Measurements from ENCODE around the gene BPIFB6.

BPIFB6 gene

GRCh38 chr20:33021879-33022278 lies 9.6 kb upstream of the BPIFB6 start:
- TF ChIP-seq, protein P1, sequence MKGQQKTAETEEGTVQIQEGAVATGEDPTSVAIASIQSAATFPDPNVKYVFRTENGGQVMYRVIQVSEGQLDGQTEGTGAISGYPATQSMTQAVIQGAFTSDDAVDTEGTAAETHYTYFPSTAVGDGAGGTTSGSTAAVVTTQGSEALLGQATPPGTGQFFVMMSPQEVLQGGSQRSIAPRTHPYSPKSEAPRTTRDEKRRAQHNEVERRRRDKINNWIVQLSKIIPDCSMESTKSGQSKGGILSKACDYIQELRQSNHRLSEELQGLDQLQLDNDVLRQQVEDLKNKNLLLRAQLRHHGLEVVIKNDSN (IDR thresholded peaks at IDR 0.05), result no peak
- no peak for TF ChIP-seq RAD21 (IDR thresholded peaks at IDR 0.05; ENCODE audit: low read depth)
- TF ChIP-seq EP300 (IDR thresholded peaks at IDR 0.05; ENCODE audit: borderline replicate concordance), result no peak
- no peak for TF ChIP-seq REST (IDR thresholded peaks at IDR 0.05; ENCODE audit: low read depth)
- TF ChIP-seq YY1 (IDR thresholded peaks at IDR 0.05; ENCODE audit: low read depth), result no peak
- TF ChIP-seq FOXM1 (IDR thresholded peaks at IDR 0.05; ENCODE audit: borderline replicate concordance, low read depth), result no peak
- no peak for TF ChIP-seq CEBPB (IDR thresholded peaks at IDR 0.05)
- no peak for TF ChIP-seq ZBTB7A (IDR thresholded peaks at IDR 0.05; ENCODE audit: low read depth)
- TF ChIP-seq TAF1 (IDR thresholded peaks at IDR 0.05; ENCODE audit: low read depth), result no peak
- TF ChIP-seq NFIC (IDR thresholded peaks at IDR 0.05), result no peak
- TF ChIP-seq TCF12 (IDR thresholded peaks at IDR 0.05; ENCODE audit: low read depth), result no peak
- TF ChIP-seq MAX (IDR thresholded peaks at IDR 0.05), result no peak
- no peak for TF ChIP-seq EGR1 (IDR thresholded peaks at IDR 0.05)
- TF ChIP-seq CREB1 (IDR thresholded peaks at IDR 0.05; ENCODE audit: low read depth), result no peak
- TF ChIP-seq TEAD4 (IDR thresholded peaks at IDR 0.05), result no peak

GRCh38 chr20:33022289-33022688 lies 9.2 kb upstream of the BPIFB6 start:
- TF ChIP-seq MAX (IDR thresholded peaks at IDR 0.05) (no peak), EP300 (IDR thresholded peaks at IDR 0.05; ENCODE audit: borderline replicate concordance) (no peak), RAD21 (IDR thresholded peaks at IDR 0.05; ENCODE audit: low read depth) (no peak), FOXM1 (IDR thresholded peaks at IDR 0.05; ENCODE audit: borderline replicate concordance, low read depth) (no peak), TCF12 (IDR thresholded peaks at IDR 0.05; ENCODE audit: low read depth) (no peak), CEBPB (IDR thresholded peaks at IDR 0.05) (no peak), TEAD4 (IDR thresholded peaks at IDR 0.05) (no peak), CREB1 (IDR thresholded peaks at IDR 0.05; ENCODE audit: low read depth) (no peak), REST (IDR thresholded peaks at IDR 0.05; ENCODE audit: low read depth) (no peak), NFIC (IDR thresholded peaks at IDR 0.05) (no peak), ZBTB7A (IDR thresholded peaks at IDR 0.05; ENCODE audit: low read depth) (no peak), YY1 (IDR thresholded peaks at IDR 0.05; ENCODE audit: low read depth) (no peak), EGR1 (IDR thresholded peaks at IDR 0.05) (no peak), TAF1 (IDR thresholded peaks at IDR 0.05; ENCODE audit: low read depth) (no peak)
- TF ChIP-seq, protein P1 (IDR thresholded peaks at IDR 0.05), result no peak

GRCh38 chr20:33022694-33023438 lies 8.6 kb upstream of the BPIFB6 start:
- no peak for TF ChIP-seq CREB1 (IDR thresholded peaks at IDR 0.05; ENCODE audit: low read depth)
- TF ChIP-seq ZBTB7A (IDR thresholded peaks at IDR 0.05; ENCODE audit: low read depth), result no peak
- no peak for TF ChIP-seq TCF12 (IDR thresholded peaks at IDR 0.05; ENCODE audit: low read depth)
- TF ChIP-seq REST (IDR thresholded peaks at IDR 0.05; ENCODE audit: low read depth), result no peak
- TF ChIP-seq MAX (IDR thresholded peaks at IDR 0.05), result no peak
- no peak for TF ChIP-seq NFIC (IDR thresholded peaks at IDR 0.05)
- TF ChIP-seq EP300 (IDR thresholded peaks at IDR 0.05; ENCODE audit: borderline replicate concordance), result no peak
- TF ChIP-seq FOXM1 (IDR thresholded peaks at IDR 0.05; ENCODE audit: borderline replicate concordance, low read depth), result no peak
- TF ChIP-seq, protein P1 (IDR thresholded peaks at IDR 0.05), result no peak
- no peak for TF ChIP-seq TAF1 (IDR thresholded peaks at IDR 0.05; ENCODE audit: low read depth)
- TF ChIP-seq RAD21 (IDR thresholded peaks at IDR 0.05; ENCODE audit: low read depth), result no peak
- TF ChIP-seq YY1 (IDR thresholded peaks at IDR 0.05; ENCODE audit: low read depth), result no peak
- TF ChIP-seq CEBPB (IDR thresholded peaks at IDR 0.05), result no peak
- no peak for TF ChIP-seq EGR1 (IDR thresholded peaks at IDR 0.05)
